ENCODE measurements around the gene PALM. TPM values are rescaled to one million over a fixed set of nuclear protein-coding genes. Genes with fewer than 3 reads are reported as not detected.

Gene PALM
- polyA plus RNA-seq, 2 of the 4 experiments (the other 2 are of a cell fraction): 3.0 to 15.7 TPM

GRCh38 chr19:709965-710571, 1.3 kb downstream of the PALM start:
- FAIRE-seq: no peak
- WGBS (ENCODE audit: missing lambda C conversion rate): 94% methylated on average over 6 of the region's 27 CpGs
- H3K4me3 ChIP-seq: peak overlapping the region; percentile 97; the same call in 2 of the 3 replicates
- H3K4me1 ChIP-seq: peaks cover 14% of the 10 kb centered on the region
- DNase-seq (ENCODE audit: low read depth in 1 of 2, low spot score in 1 of 2): no peak
- H3K4me2 ChIP-seq: peak overlapping the region; percentile 76
- TF ChIP-seq ESRRA (IDR thresholded peaks at IDR 0.05; ENCODE audit: borderline replicate concordance, low read length) (no peak), MAFK (IDR thresholded peaks at IDR 0.05; ENCODE audit: partially characterized antibody) (no peak), HDAC2 (IDR thresholded peaks at IDR 0.05) (no peak), EP300 (IDR thresholded peaks at IDR 0.05) (no peak), ZSCAN20 (CRISPR knock-in tag; IDR thresholded peaks at IDR 0.05) (no peak), RARB (CRISPR knock-in tag; IDR thresholded peaks at IDR 0.05) (no peak), EHF (CRISPR knock-in tag; IDR thresholded peaks at IDR 0.05) (no peak), BHLHE40 (IDR thresholded peaks at IDR 0.05; ENCODE audit: low read depth, low read length) (no peak), GATA3 (IDR thresholded peaks at IDR 0.05; ENCODE audit: borderline replicate concordance) (no peak), RFX5 (IDR thresholded peaks at IDR 0.05) (no peak), E2F6 (IDR thresholded peaks at IDR 0.05; ENCODE audit: borderline replicate concordance, low read depth) (no peak), HES2 (IDR thresholded peaks at IDR 0.05) (no peak), RAD21 (conservative IDR thresholded peaks at IDR 0.05 in 1 of 2, IDR thresholded peaks at IDR 0.05 in 1 of 2) (no peak), FOSL2 (IDR thresholded peaks at IDR 0.05) (no peak), FOSL2 (CRISPR knock-in tag; IDR thresholded peaks at IDR 0.05) (no peak), POLR2AphosphoS2 (conservative IDR thresholded peaks at IDR 0.05; ENCODE audit: low read length) (no peak), PBX3 (IDR thresholded peaks at IDR 0.05) (no peak), NR3C1 (IDR thresholded peaks at IDR 0.05) (no peak), TFCP2L1 (CRISPR knock-in tag; IDR thresholded peaks at IDR 0.05) (no peak)
- CTCF ChIA-PET: interaction anchor here (0.7 to 2.6 kb wide), 3 partner anchors 24 to 43 kb away, joined by 3 to 11 read pairs (median 3); partner anchors contain the start of gene FSTL3
- peak overlapping the region in 1 of 2 experiments; percentile 99; a peak in 3 of 6 replicates for H3K27ac ChIP-seq
- POLR2A ChIA-PET: no interaction called here
- ATAC-seq: no peak
- no peaks in the 10 kb centered on the region for H3K9me3 ChIP-seq

GRCh38 chr19:710767-711166, 2.0 kb downstream of the PALM start:
- DNase-seq (ENCODE audit: low read depth in 1 of 2, low spot score in 1 of 2): no peak
- Histone ChIP-seq H3K27ac (no peak overlapping the region), H3K9me3 (peaks cover 7% of the 10 kb centered on the region; the same call in 2 of the 3 replicates), H3K4me3 (no peak overlapping the region), H3K4me1 (peaks cover 14% of the 10 kb centered on the region), H3K4me2 (no peak overlapping the region)
- WGBS (ENCODE audit: missing lambda C conversion rate): 98% methylated on average over 13 of the region's 21 CpGs
- no peak for ATAC-seq
- ChIA-PET POLR2A (no interaction called here), CTCF (interaction anchor here (1.2 to 2.6 kb wide), 2 partner anchors 24 to 43 kb away, joined by 3 to 11 read pairs; no protein-coding TSS in a partner anchor)
- TF ChIP-seq MAX (IDR thresholded peaks at IDR 0.05) (no peak), HOXA7 (CRISPR knock-in tag; IDR thresholded peaks at IDR 0.05) (no peak), FOSL2 (IDR thresholded peaks at IDR 0.05) (no peak), FOSL2 (CRISPR knock-in tag; IDR thresholded peaks at IDR 0.05) (no peak), HOXB5 (CRISPR knock-in tag; IDR thresholded peaks at IDR 0.05) (no peak), NR3C1 (IDR thresholded peaks at IDR 0.05) (no peak), EHF (CRISPR knock-in tag; IDR thresholded peaks at IDR 0.05) (no peak), CHD2 (IDR thresholded peaks at IDR 0.05; ENCODE audit: low read length, partially characterized antibody) (no peak), CHD4 (IDR thresholded peaks at IDR 0.05; ENCODE audit: borderline replicate concordance) (no peak), ZNF302 (CRISPR knock-in tag; IDR thresholded peaks at IDR 0.05) (no peak), PBX3 (IDR thresholded peaks at IDR 0.05) (no peak), ZSCAN20 (CRISPR knock-in tag; IDR thresholded peaks at IDR 0.05) (no peak)
- FAIRE-seq: no peak

All from A549 (cell line).